ENCODE measurements around the gene CLPTM1. TPM values are rescaled to one million over a fixed set of nuclear protein-coding genes. Genes with fewer than 3 reads are reported as not detected.
"Not testable (repeated sequence)": the region's sequence is repeated elsewhere in the genome, so short reads cannot be mapped to it uniquely, and the experiment has no call there.

Gene CLPTM1
- total RNA-seq, 1 experiment from 2014 or later = 44.9 TPM

DNA sequence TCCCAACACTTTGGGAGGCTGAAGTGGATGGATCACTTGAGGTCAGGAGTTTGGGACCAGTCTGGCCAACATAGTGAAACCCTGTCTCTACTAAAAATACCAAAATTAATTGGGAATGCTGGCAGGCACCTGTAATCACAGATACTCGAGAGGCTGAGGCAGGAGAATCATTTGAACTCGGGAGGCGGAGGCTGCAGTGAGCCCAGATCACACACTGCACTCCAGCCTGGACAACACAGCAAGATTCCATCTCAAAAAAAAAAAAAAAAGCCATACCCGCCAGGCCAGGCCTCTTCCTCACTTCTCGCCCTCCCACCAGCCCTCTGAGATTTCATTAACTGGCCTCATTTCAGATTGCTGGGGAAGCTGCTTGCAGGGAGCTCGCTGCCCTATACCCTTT is 38.3 kb downstream of the CLPTM1 start:
- TF ChIP-seq EZH2 (IDR thresholded peaks at IDR 0.05; ENCODE audit: low read length, unreplicated experiment) = no peak
- no peak for TF ChIP-seq EZH2phosphoT487 (IDR thresholded peaks at IDR 0.05; ENCODE audit: borderline replicate concordance, low read length)
- TF ChIP-seq, protein P1, sequence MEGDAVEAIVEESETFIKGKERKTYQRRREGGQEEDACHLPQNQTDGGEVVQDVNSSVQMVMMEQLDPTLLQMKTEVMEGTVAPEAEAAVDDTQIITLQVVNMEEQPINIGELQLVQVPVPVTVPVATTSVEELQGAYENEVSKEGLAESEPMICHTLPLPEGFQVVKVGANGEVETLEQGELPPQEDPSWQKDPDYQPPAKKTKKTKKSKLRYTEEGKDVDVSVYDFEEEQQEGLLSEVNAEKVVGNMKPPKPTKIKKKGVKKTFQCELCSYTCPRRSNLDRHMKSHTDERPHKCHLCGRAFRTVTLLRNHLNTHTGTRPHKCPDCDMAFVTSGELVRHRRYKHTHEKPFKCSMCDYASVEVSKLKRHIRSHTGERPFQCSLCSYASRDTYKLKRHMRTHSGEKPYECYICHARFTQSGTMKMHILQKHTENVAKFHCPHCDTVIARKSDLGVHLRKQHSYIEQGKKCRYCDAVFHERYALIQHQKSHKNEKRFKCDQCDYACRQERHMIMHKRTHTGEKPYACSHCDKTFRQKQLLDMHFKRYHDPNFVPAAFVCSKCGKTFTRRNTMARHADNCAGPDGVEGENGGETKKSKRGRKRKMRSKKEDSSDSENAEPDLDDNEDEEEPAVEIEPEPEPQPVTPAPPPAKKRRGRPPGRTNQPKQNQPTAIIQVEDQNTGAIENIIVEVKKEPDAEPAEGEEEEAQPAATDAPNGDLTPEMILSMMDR (conservative IDR thresholded peaks at IDR 0.05; ENCODE audit: low read depth, low read length) = no peak
- Histone ChIP-seq H3K9ac (ENCODE audit: low read length) (no peak overlapping the region), H3K9me3 (ENCODE audit: low read length) (no peaks in the 10 kb centered on the region), H3K4me3 (ENCODE audit: low read length) (no peak overlapping the region), H3K4me2 (ENCODE audit: low read length) (no peak overlapping the region), H3K79me2 (ENCODE audit: low read length) (no peaks in the 10 kb centered on the region), H3K27ac (ENCODE audit: low read length) (no peak overlapping the region), H3K27me3 (ENCODE audit: low read length) (no peaks in the 10 kb centered on the region), H3K36me3 (ENCODE audit: low read depth, low read length) (no peaks in the 10 kb centered on the region), H3K9me2 (replicated peaks; ENCODE audit: low read length) (no peaks in the 10 kb centered on the region), H4K20me1 (ENCODE audit: low read length) (no peaks in the 10 kb centered on the region), H3F3A (ENCODE audit: low read length, unreplicated experiment) (no peaks in the 10 kb centered on the region), H2AFZ (ENCODE audit: low read length) (no peak overlapping the region), H3K4me1 (ENCODE audit: insufficient read depth, low read length) (no peaks in the 10 kb centered on the region)
- DNase-seq (no peak), ATAC-seq (no peak)
- POLR2A ChIA-PET (ENCODE audit: unreplicated experiment) = no interaction called here
- intact Hi-C loops (cut with micrococcal nuclease) = no loop called here
- no TSS peak for BruUV-seq (replicated peaks)
- CTCF ChIA-PET = no interaction called here

DNA sequence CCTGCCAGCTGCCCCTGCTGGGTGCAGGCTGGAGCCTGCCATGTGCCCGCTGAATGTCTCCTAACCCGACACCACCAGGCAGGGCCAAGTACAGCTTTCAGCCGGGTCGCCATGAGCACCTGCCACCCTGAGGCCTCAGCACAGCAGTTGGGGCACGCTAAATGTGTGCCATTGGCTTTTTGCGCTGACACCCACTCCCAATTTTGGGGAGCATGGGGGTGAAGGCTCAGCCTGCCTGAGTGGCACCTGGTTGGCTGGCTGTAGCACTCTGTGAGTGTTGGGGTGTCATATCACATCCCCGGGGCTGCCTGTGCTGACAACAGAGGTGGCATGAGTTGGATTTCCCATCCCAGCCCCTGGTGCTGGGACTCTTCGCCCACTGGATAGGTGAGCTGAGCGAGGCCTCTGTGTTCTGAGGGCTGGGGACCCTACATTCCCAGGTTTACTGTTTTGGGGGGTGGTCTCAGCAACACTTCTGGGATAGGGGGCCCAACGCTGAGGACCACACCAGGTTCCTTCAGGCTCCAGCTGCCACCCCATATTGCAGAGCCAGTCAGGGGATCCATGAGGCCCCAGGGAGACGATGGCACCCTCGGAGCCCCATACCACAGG is 38.9 kb downstream of the CLPTM1 start:
- no TSS peak for BruUV-seq (replicated peaks)

GRCh38 chr19:44998025-44998424 is 42.8 kb downstream of the CLPTM1 start:
- H3K79me2 ChIP-seq (ENCODE audit: low read length) = no peaks in the 10 kb centered on the region
- no peaks in the 10 kb centered on the region for H3K9me3 ChIP-seq (ENCODE audit: low read length)
- intact Hi-C loops (cut with micrococcal nuclease) = no loop called here
- H3F3A ChIP-seq (ENCODE audit: low read length, unreplicated experiment) = no peaks in the 10 kb centered on the region
- no peak overlapping the region for H3K4me2 ChIP-seq (ENCODE audit: low read length)
- no peaks in the 10 kb centered on the region for H3K27me3 ChIP-seq (ENCODE audit: low read length)
- no peaks in the 10 kb centered on the region for H3K36me3 ChIP-seq (ENCODE audit: low read depth, low read length)
- no peak overlapping the region for H3K27ac ChIP-seq (ENCODE audit: low read length)
- H2AFZ ChIP-seq (ENCODE audit: low read length) = no peak overlapping the region
- H3K4me3 ChIP-seq (ENCODE audit: low read length) = no peak overlapping the region
- H3K9ac ChIP-seq (ENCODE audit: low read length) = no peak overlapping the region
- CTCF ChIA-PET = no interaction called here
- TF ChIP-seq EZH2phosphoT487 (IDR thresholded peaks at IDR 0.05; ENCODE audit: borderline replicate concordance, low read length) = no peak
- TF ChIP-seq, protein P1 (conservative IDR thresholded peaks at IDR 0.05; ENCODE audit: low read depth, low read length) = no peak
- no peak for TF ChIP-seq EZH2 (IDR thresholded peaks at IDR 0.05; ENCODE audit: low read length, unreplicated experiment)
- no peak for ATAC-seq
- POLR2A ChIA-PET (ENCODE audit: unreplicated experiment) = no interaction called here
- no TSS peak for BruUV-seq (replicated peaks)
- no peak for DNase-seq
- H3K4me1 ChIP-seq (ENCODE audit: insufficient read depth, low read length) = no peaks in the 10 kb centered on the region; the same call in 1 of the 2 replicates
- no peaks in the 10 kb centered on the region for H3K9me2 ChIP-seq (replicated peaks; ENCODE audit: low read length)
- no peaks in the 10 kb centered on the region for H4K20me1 ChIP-seq (ENCODE audit: low read length)

More for the DNA sequence above, 38.9 kb downstream of the CLPTM1 start:
- ATAC-seq (no peak), DNase-seq (no peak)
- Histone ChIP-seq H3K9me3 (ENCODE audit: low read length) (no peaks in the 10 kb centered on the region), H3K36me3 (ENCODE audit: low read depth, low read length) (no peaks in the 10 kb centered on the region), H3F3A (ENCODE audit: low read length, unreplicated experiment) (no peaks in the 10 kb centered on the region), H4K20me1 (ENCODE audit: low read length) (no peaks in the 10 kb centered on the region), H3K4me2 (ENCODE audit: low read length) (no peak overlapping the region), H3K27me3 (ENCODE audit: low read length) (no peaks in the 10 kb centered on the region), H3K9ac (ENCODE audit: low read length) (no peak overlapping the region), H3K79me2 (ENCODE audit: low read length) (no peaks in the 10 kb centered on the region), H3K4me1 (ENCODE audit: insufficient read depth, low read length) (no peaks in the 10 kb centered on the region), H3K4me3 (ENCODE audit: low read length) (no peak overlapping the region), H2AFZ (ENCODE audit: low read length) (no peak overlapping the region), H3K9me2 (replicated peaks; ENCODE audit: low read length) (no peaks in the 10 kb centered on the region), H3K27ac (ENCODE audit: low read length) (no peak overlapping the region)
- intact Hi-C loops (cut with micrococcal nuclease) = no loop called here
- POLR2A ChIA-PET (ENCODE audit: unreplicated experiment) = no interaction called here
- CTCF ChIA-PET = no interaction called here
- TF ChIP-seq EZH2 (IDR thresholded peaks at IDR 0.05; ENCODE audit: low read length, unreplicated experiment) (no peak), EZH2phosphoT487 (IDR thresholded peaks at IDR 0.05; ENCODE audit: borderline replicate concordance, low read length) (no peak)
- TF ChIP-seq, protein P1 (conservative IDR thresholded peaks at IDR 0.05; ENCODE audit: low read depth, low read length) = no peak

- H3K4me2 ChIP-seq (ENCODE audit: low read length); H3K27ac ChIP-seq (ENCODE audit: low read length); H3K9me2 ChIP-seq (replicated peaks; ENCODE audit: low read length); H3F3A ChIP-seq (ENCODE audit: low read length, unreplicated experiment); H3K4me1 ChIP-seq (ENCODE audit: insufficient read depth, low read length); H3K9me3 ChIP-seq (ENCODE audit: low read length); H3K79me2 ChIP-seq (ENCODE audit: low read length); ATAC-seq; H3K9ac ChIP-seq (ENCODE audit: low read length); POLR2A ChIA-PET (ENCODE audit: unreplicated experiment); intact Hi-C loops (cut with micrococcal nuclease); H3K27me3 ChIP-seq (ENCODE audit: low read length); H4K20me1 ChIP-seq (ENCODE audit: low read length); H2AFZ ChIP-seq (ENCODE audit: low read length); H3K4me3 ChIP-seq (ENCODE audit: low read length); CTCF ChIA-PET; DNase-seq; H3K36me3 ChIP-seq (ENCODE audit: low read depth, low read length); BruUV-seq (replicated peaks): not testable (repeated sequence)
Measured at GRCh38 chr19:44999131-44999925, 44.1 kb downstream of the CLPTM1 start.

All from PC-3 (cell line).